Activated CD4-positive, alpha-beta T cell treated with anti-CD3 and anti-CD28 coated beads for 36 hours (primary cell): ENCODE data around the gene GDF15. TPM values are rescaled to one million over a fixed set of nuclear protein-coding genes. Genes with fewer than 3 reads are reported as not detected.

Experiments used
- ATAC-seq: fragments of 200-7000 bp; cut with Tn5 transposase; one replicate; pipeline ENCODE4 v1.10.0; 2021; ENCODE audit warnings: mild to moderate bottlenecking, moderate library complexity
- CTCF ChIA-PET: fragments of 350-600 bp; sonication (Branson Sonifier 250); formaldehyde crosslinking; loops from one replicate; lab custom pipeline; 2021; ENCODE audit warnings: antibody characterized with exemption; lab: Charles Lee
- POLR2A ChIA-PET: fragments of 350-600 bp; sonication (Branson Sonifier 250); formaldehyde crosslinking; loops from one replicate; lab custom pipeline; 2021; ENCODE audit warnings: antibody characterized with exemption, inconsistent platforms; lab: Charles Lee
- DNase-seq: peaks from one replicate; pipeline ENCODE4 v3.0.0-alpha.2; 2020
- H3K27ac Mint-ChIP-seq: one replicate; pipeline ENCODE4 v1.8.0; 2021; ENCODE audit warnings: mixed read lengths
- H3K27me3 Mint-ChIP-seq: one replicate; pipeline ENCODE4 v1.8.0; 2021; ENCODE audit warnings: mixed read lengths
- H3K36me3 Mint-ChIP-seq: one replicate; pipeline ENCODE4 v1.8.0; 2021; ENCODE audit warnings: low read depth, mixed read lengths
- H3K4me1 Mint-ChIP-seq: one replicate; pipeline ENCODE4 v1.8.0; 2021; ENCODE audit warnings: mixed read lengths
- H3K4me3 Mint-ChIP-seq: one replicate; pipeline ENCODE4 v1.8.0; 2021; ENCODE audit warnings: mild to moderate bottlenecking, moderate library complexity, mixed read lengths
- H3K9me3 Mint-ChIP-seq: one replicate; pipeline ENCODE4 v1.8.0; 2021; ENCODE audit warnings: low read depth, mixed read lengths
- intact Hi-C, 2 experiments: fragments of 100-400 bp; cut with DNase I in 1 of 2; cut with micrococcal nuclease in 1 of 2; formaldehyde crosslinking; loops; one replicate each; pipeline versions ENCODE4 v1.14.2 to v1.15.1; 2022 to 2024; cut with DNase I, micrococcal nuclease
- total RNA-seq, 2 experiments: library from RNA; stranded (reverse); gene quantifications; one replicate each; pipeline ENCODE4 v1.2.3, GENCODE V29; 2021

GDF15 gene
- total RNA-seq, 2 experiments from 2014 or later: not detected

DNA sequence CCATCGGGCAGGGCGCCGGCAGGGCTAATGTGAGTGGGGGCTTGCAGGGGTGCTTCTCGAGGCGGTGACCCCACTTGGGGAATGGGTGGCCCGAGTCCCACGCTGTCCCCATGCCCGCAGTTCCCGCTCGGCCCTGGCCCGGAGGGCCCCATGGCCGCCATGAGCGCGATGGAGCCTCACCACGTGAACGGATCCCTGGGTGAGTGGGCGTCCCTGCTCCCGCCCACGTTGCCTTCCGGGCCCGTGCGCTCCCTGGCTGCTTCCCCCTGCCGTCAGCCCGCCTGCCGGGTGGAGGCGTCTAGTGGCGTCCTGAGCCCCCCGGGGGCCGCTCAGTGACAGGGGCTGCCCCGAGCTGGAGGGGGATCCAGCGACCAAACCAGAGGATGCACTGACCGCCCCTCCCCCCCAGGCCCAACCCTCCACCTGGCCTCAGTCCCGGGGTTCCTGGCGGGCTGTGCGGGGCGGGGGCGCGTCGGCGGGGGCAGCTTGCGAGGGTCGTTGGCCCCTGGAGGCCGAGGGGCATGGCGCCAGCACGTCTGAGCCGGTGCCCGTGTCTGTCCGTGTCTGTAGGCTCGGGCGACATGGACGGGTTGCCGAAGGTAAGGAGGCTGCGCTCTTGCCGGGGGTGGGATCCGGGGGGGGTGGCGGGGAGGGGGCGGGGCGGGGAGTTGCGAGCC is 47.2 kb downstream of the GDF15 start:
- DNase-seq (no peak), ATAC-seq (no peak)
- Mint-ChIP-seq H3K36me3 (peaks cover 13% of the 10 kb centered on the region), H3K4me3 (no peak overlapping the region), H3K27ac (no peak overlapping the region), H3K4me1 (peaks cover 33% of the 10 kb centered on the region), H3K9me3 (no peaks in the 10 kb centered on the region), H3K27me3 (no peaks in the 10 kb centered on the region)
- ChIA-PET POLR2A (no interaction called here), CTCF (interaction anchor here (1.2 kb wide), 1 partner anchor 18 kb away, joined by 5 read pairs; no protein-coding TSS in a partner anchor)
- intact Hi-C loops: no loop called here

GRCh38 chr19:18433735-18434398 is 47.9 kb downstream of the GDF15 start:
- Mint-ChIP-seq H3K27ac (no peak overlapping the region), H3K36me3 (peaks cover 13% of the 10 kb centered on the region), H3K9me3 (no peaks in the 10 kb centered on the region), H3K4me1 (peaks cover 31% of the 10 kb centered on the region), H3K27me3 (no peaks in the 10 kb centered on the region), H3K4me3 (peak overlapping the region; percentile 15)
- DNase-seq (no peak), ATAC-seq (no peak)
- ChIA-PET CTCF (interaction anchor here (0.9 to 1.2 kb wide), 3 partner anchors 15 to 46 kb away, joined by 4 to 7 read pairs (median 5); partner anchors contain the start of gene SSBP4), POLR2A (no interaction called here)
- intact Hi-C loops: no loop called here

GRCh38 chr19:18434411-18435175 is 48.6 kb downstream of the GDF15 start:
- Mint-ChIP-seq H3K4me3 (peak overlapping the region; percentile 15), H3K9me3 (no peaks in the 10 kb centered on the region), H3K27me3 (no peaks in the 10 kb centered on the region), H3K27ac (no peak overlapping the region), H3K4me1 (peaks cover 27% of the 10 kb centered on the region), H3K36me3 (peaks cover 13% of the 10 kb centered on the region)
- intact Hi-C loops: loop anchor here in 1 of 2 experiments (5.0 kb wide), 1 partner anchor 353 kb away; no protein-coding TSS in a partner anchor
- no peak for DNase-seq
- POLR2A ChIA-PET: no interaction called here
- no peak for ATAC-seq
- CTCF ChIA-PET: interaction anchor here (0.9 to 1.2 kb wide), 4 partner anchors 15 to 158 kb away, joined by 3 to 7 read pairs (median 4); partner anchors contain the start of gene SSBP4

GRCh38 chr19:18435178-18435841 is 49.4 kb downstream of the GDF15 start:
- H3K4me1 Mint-ChIP-seq: peaks cover 22% of the 10 kb centered on the region
- DNase-seq (peak; percentile 13), ATAC-seq (no peak)
- peaks cover 13% of the 10 kb centered on the region for H3K36me3 Mint-ChIP-seq
- no peaks in the 10 kb centered on the region for H3K9me3 Mint-ChIP-seq
- no peak overlapping the region for H3K4me3 Mint-ChIP-seq
- H3K27ac Mint-ChIP-seq: no peak overlapping the region
- POLR2A ChIA-PET: interaction anchor here (0.6 kb wide), 1 partner anchor 283 kb away, joined by 3 read pairs; the partner anchor contains the start of gene PIK3R2
- H3K27me3 Mint-ChIP-seq: no peaks in the 10 kb centered on the region
- intact Hi-C loops: loop anchor here in 1 of 2 experiments (5.0 kb wide), 1 partner anchor 352 kb away; no protein-coding TSS in a partner anchor
- CTCF ChIA-PET: interaction anchor here (1.1 to 1.2 kb wide), 2 partner anchors 47 to 158 kb away, joined by 3 to 4 read pairs; no protein-coding TSS in a partner anchor

DNA sequence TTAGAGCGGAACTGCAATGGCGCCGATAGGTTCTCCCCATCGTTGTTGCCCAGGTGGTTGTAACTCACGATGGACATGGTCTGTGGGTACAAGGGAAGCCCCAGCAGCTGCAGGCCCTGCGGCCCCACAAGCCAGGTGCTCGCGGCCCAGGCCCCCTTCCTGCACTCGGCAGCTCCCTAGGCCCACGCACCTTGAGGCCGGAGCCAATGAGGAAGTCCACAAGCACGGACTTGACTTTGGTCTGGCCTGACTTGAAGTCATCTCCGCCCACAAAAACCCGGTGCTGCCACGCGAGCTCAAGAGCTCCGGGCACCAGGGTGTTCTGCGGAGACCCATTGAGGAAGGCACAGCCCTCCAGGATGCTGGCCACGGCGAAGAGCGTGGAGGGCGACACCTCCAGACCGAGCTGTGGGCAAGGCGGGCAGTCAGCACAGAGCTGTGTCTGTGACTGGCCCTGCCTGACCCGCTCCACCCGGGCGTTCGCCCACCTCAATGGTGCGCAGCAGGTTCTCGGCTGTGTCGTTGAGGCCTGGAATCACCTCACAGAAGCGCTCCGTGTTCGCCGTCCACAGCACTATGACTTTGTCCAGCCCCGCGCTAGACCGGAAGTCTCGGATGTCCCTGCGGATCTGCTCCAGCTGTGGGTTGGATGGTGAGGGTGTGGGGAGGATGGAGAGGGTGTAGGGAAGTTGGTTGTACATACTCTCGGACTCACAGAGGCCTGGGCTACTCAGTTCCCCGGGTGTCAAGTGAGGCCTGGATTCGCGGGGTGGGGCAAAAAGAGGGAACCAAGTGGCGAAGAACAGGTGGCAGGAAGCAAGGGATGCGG is 50.1 kb downstream of the GDF15 start:
- POLR2A ChIA-PET: interaction anchor here (0.6 kb wide), 1 partner anchor 283 kb away, joined by 3 read pairs; the partner anchor contains the start of gene PIK3R2

DNA sequence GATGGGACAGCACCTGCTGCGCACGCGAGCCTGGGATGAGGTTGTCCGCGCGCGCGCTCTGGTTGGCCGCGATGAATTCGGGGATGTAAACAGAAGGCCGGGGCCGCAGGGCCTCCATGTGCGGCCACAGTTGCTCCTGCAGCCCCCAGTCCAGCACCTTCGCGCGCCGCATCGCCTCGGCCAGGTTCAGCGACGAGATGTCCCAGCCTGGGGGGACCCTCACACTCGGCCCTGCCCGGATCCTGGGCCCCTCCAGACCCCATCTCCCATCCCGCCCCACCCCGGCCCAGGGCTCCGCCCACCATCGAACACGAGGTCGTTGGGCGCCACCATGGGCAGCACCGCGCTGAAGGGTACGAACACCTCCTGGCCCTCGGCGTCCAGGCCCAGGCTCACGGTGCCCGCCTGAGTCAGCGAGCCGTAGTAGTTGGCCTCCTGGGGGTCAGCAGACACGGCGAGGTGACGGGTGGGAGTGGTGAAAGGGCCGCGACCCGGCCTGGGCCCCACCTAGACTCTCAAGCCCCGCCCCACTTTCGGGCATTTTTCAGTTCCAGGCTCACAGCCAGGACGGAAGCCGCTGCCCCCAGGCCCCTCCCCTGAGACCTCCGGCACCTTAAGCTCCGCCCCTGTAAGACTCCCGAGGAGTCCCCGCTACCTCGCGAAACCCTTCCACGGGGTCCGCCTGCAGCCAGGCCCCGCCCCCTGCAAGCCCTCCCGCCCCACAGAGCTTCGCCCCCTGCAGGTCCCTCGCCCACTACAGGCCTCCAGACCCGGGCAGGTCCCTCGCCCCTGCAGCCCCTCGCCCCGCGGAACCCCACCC is 50.9 kb downstream of the GDF15 start:
- Mint-ChIP-seq H3K27ac (no peak overlapping the region), H3K4me1 (peaks cover 21% of the 10 kb centered on the region), H3K9me3 (no peaks in the 10 kb centered on the region), H3K4me3 (peak overlapping the region; percentile 63), H3K27me3 (no peaks in the 10 kb centered on the region), H3K36me3 (peaks cover 11% of the 10 kb centered on the region)
- CTCF ChIA-PET: no interaction called here
- POLR2A ChIA-PET: interaction anchor here (0.5 kb wide), 1 partner anchor 1298 kb away, joined by 4 read pairs; no protein-coding TSS in a partner anchor
- ATAC-seq: peak; percentile 62
- intact Hi-C loops: loop anchor here (1.0 to 5.0 kb wide), 3 partner anchors 18 to 350 kb away; partner anchors contain the start of gene SSBP4 (in 2 of the 2)
- peak; percentile 80 for DNase-seq

More for the DNA sequence above, 50.1 kb downstream of the GDF15 start:
- H3K36me3 Mint-ChIP-seq: peaks cover 11% of the 10 kb centered on the region
- no peaks in the 10 kb centered on the region for H3K27me3 Mint-ChIP-seq
- CTCF ChIA-PET: interaction anchor here (1.1 kb wide), 1 partner anchor 157 kb away, joined by 3 read pairs; no protein-coding TSS in a partner anchor
- H3K9me3 Mint-ChIP-seq: no peaks in the 10 kb centered on the region
- ATAC-seq (no peak), DNase-seq (no peak)
- peaks cover 19% of the 10 kb centered on the region for H3K4me1 Mint-ChIP-seq
- H3K27ac Mint-ChIP-seq: no peak overlapping the region
- peak overlapping the region; percentile 26 for H3K4me3 Mint-ChIP-seq
- intact Hi-C loops: loop anchor here (2.0 to 5.0 kb wide), 2 partner anchors 17 to 351 kb away; partner anchors contain the start of gene SSBP4 (in 1 of the 2)

DNA sequence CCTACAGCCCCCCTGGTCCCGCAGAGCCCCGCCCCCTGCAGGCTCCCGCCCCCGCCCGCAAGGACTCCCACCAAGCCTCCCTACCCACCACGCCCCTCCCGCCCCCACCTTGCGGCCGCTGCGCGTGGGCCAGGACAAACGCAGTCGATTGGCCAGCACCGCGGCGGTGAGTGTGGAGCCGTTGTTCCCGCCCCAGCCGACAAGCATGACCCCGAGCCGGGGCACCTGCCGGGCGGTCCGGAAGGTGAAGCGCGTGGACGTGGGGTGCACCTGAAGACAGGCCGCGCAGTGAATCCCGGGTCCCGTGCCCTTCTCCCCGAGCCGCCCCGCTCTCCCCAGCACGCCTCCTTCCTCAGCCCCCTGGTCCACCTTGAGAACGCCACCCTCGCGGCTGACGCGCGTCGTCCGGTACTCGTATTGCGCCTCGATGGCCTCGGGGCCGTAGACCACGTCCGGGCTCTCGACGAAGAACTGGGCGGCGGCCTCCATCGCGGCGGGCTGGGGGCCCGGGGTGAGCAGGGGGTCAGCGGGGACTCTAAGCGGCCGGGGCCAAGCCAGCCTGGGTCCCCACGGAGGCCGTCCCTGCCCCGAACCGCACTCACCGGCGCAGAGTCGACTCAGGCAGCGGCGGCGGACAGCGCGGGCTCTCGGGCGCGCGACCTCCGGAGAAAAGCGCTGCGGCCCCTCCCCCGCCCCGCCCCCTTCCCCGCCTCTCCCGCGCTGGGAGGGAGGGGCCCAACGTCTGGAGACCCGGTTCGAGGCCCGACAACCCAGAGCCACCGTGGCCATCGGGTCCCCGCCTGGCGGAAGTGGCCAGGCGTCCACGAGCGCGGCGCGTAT is 51.8 kb downstream of the GDF15 start, which contains the start of gene ISYNA1:
ISYNA1 (minus strand) TSS at position 643 of the 840 bp plus-strand sequence; CDS start at position 489, 154 bp downstream.
- Mint-ChIP-seq H3K36me3 (peaks cover 15% of the 10 kb centered on the region), H3K4me3 (peak within 1 kb of the TSS; percentile 63), H3K27me3 (no peaks in the 10 kb centered on the region), H3K9me3 (peaks cover 3% of the 10 kb centered on the region), H3K27ac (no peak within 1 kb of the TSS), H3K4me1 (peaks cover 23% of the 10 kb centered on the region)
- DNase-seq: peak; percentile 65
- intact Hi-C loops: loop anchor here (1.0 to 5.0 kb wide), 3 partner anchors 18 to 350 kb away; partner anchors contain the start of gene SSBP4 (in 2 of the 2)
- POLR2A ChIA-PET: no interaction called here
- CTCF ChIA-PET: no interaction called here
- ATAC-seq: peak; percentile 15

DNA sequence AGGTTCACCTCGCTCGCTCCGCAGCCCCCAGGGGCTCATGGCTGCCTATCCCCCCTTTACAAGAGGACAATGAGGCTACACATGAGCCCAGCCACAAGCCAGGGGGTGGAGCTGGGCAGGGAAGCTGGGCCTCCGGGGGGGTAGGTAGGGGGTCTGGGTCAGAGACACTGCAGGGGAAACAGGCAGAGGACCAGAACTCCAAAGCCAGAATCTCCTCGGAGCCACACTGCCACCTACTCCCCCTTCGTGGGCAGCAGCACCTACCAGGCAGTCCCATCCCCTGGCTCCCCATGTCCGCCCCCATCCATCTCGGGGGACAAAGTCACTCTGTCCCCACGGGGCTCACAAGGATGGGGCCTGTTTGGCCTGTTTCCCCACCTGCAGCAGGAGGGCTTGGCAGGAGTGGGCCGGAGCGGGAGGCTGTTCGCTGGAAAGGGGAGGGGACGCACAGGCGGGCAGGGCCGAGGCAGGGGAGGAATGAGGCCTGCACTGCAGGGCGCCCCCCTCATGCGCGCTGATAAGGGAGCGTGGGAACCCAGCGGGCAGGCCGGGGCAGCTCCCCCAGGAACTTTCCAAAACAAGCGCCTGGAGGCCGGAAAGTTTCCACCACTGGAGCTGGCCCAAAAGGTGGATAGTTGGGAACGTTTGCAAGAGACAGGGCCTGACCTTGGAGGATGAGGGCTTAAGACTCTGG is 52.5 kb downstream of the GDF15 start:
- H3K9me3 Mint-ChIP-seq: peaks cover 3% of the 10 kb centered on the region
- H3K4me1 Mint-ChIP-seq: peaks cover 25% of the 10 kb centered on the region
- intact Hi-C loops: loop anchor here in 1 of 2 experiments (5.0 kb wide), 1 partner anchor 349 kb away; no protein-coding TSS in a partner anchor
- ChIA-PET POLR2A (interaction anchor here (0.8 to 1.0 kb wide), 2 partner anchors 83 to 219 kb away, joined by 3 to 5 read pairs; partner anchors contain the start of gene ELL), CTCF (interaction anchor here (0.6 kb wide), 1 partner anchor 208 kb away, joined by 5 read pairs; no protein-coding TSS in a partner anchor)
- no peak overlapping the region for H3K27ac Mint-ChIP-seq
- ATAC-seq: no peak
- no peak for DNase-seq
- H3K27me3 Mint-ChIP-seq: no peaks in the 10 kb centered on the region
- peaks cover 17% of the 10 kb centered on the region for H3K36me3 Mint-ChIP-seq
- H3K4me3 Mint-ChIP-seq: no peak overlapping the region
